ENCODE measurements around the gene GSTA5.

DNA sequence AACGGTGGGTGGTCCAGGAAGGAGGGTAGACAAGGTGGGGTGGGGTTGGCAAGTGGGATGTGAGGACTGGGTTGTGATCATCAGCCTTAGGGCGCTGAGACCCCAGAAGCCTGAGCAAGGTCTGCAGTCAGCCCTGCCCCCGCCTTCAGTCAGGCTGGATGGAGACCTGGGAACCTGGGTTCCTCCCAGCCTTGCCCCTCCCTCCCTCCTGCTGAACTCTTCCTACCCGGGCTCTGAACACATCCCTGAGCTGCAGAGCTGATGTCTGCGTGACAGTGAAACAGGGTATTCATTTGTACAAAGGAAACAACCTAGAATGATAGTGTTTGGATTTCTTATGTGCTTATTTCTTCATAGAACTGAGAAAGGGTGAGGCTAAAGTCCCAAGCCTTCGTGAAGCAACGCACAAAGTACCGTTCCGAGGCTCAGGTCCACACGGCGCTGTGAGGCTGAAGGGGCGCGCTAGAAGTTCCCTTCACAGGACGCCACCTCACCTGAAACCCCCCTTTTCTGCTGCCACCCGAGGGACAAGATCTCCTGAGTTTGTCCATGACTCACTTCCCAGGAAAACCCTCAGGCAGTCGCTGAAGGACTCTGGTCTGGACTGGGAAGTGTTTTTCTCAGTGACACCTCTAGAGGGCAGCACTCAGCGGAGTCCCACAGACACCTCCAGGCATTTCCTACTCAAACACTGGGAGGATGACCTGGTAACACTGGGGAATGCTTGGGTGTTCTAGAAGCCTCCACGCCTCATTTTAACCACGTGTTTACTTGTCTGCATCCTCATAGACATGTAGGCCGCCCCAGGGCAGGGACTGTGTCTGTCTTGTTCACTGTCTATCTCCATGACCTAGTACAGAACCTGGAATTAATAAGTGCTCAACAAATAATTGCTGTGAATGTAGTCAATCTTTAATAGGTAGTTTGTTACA lies 1.2 kb downstream of the GSTA5 start:
- no peak for TF ChIP-seq EZH2 (IDR thresholded peaks at IDR 0.05; ENCODE audit: borderline replicate concordance, low read depth, low read length, poor library complexity, severe bottlenecking)
- TF ChIP-seq, protein P1, sequence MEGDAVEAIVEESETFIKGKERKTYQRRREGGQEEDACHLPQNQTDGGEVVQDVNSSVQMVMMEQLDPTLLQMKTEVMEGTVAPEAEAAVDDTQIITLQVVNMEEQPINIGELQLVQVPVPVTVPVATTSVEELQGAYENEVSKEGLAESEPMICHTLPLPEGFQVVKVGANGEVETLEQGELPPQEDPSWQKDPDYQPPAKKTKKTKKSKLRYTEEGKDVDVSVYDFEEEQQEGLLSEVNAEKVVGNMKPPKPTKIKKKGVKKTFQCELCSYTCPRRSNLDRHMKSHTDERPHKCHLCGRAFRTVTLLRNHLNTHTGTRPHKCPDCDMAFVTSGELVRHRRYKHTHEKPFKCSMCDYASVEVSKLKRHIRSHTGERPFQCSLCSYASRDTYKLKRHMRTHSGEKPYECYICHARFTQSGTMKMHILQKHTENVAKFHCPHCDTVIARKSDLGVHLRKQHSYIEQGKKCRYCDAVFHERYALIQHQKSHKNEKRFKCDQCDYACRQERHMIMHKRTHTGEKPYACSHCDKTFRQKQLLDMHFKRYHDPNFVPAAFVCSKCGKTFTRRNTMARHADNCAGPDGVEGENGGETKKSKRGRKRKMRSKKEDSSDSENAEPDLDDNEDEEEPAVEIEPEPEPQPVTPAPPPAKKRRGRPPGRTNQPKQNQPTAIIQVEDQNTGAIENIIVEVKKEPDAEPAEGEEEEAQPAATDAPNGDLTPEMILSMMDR (conservative IDR thresholded peaks at IDR 0.05; ENCODE audit: low read depth, low read length): peak; percentile 84

All from A673 (cell line).